Activated CD4-positive, alpha-beta T cell treated with anti-CD3 and anti-CD28 coated beads, Interleukin-2, amount 50 U/mL, for 24 hours (primary cell): ENCODE results near the gene OR2A2.

Source experiments
- DNase-seq, 2 donors: peaks; one replicate each; pipeline ENCODE4 v3.0.0-alpha.2; 2020; ENCODE audit warnings: low read depth in 1 of 2, low spot score in 1 of 2

Gene OR2A2

DNA sequence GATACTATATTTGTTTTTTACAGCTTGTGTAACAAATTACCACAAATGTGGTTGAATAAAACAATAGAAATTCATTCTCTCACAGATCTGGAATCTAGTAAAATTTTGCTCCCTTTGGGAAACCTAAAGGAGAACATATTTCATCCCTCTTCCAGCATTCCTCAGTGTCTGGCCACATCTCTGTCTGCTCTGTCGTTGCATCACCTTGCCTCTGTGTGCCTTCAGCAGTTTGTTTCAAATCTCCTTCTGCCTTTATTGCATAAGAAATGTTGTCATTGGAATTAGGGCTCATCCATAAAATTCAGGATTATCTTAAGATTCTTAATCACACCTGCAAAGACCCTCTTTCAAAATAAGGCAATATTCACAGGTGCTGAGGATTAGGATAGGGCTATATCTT lies 28.1 kb downstream of the OR2A2 start:
- DNase-seq = no peak

DNA sequence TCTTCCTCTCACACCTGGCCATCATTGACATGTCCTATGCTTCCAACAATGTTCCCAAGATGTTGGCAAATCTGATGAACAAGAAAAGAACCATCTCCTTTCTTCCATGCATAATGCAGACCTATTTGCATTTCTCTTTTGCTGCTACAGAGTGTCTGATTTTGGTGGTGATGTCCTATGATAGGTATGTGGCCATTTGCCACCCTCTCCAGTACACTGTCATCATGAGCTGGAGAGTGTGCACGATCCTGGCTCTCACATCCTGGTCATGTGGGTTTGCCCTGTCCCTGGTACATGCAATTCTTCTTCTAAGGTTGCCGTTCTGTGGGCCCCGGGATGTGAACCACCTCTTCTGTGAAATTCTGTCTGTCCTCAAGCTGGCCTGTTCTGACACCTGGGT lies 32.8 kb downstream of the OR2A2 start:
- no peak for DNase-seq

DNA sequence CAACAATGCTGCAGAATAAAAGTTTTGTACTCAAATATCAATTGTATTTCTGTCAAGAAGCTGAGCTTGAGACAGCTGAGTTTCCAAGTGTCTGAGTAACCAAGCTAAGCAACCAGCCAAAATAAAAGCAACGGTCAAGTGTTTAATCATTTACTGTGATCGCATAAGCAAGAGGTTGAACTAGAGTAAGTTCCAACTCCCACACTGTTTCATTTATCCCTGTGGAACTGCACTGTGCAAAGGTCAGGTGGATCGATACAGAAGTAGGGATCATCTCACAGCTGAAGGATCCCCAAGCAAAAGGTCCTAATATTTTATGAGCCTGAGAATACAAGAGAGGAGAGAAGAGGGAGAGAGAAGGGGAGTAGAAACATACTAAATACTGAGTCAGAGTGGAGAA lies 35.0 kb downstream of the OR2A2 start:
- no peak for DNase-seq

DNA sequence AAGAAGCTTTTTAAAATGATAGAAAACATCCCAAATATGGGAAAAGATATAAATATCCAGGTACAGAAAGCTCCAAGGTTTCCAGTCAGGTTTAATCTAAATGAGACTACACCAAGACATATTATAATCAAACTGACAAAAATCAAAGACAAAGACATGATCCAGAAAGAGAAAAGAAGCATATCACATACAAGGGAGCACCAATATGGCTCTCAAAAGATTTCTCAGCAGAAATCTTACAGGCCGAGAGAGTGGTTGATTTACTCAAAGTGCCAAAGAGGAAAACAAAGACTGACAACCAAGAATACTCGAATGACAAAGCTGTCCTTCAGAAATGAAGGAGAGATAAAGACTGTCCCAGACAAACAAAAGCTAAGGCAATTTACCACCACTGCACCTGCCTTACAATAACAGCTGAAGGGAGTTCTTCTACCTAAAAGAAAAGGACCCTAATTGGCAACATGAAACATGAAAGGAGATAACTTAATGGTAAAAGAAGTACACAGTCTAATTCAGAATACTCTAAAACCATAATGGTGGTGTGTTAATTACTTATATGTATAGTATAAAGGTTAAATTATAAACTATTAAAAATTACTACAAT lies 38.9 kb downstream of the OR2A2 start:
- no peak for DNase-seq

DNA sequence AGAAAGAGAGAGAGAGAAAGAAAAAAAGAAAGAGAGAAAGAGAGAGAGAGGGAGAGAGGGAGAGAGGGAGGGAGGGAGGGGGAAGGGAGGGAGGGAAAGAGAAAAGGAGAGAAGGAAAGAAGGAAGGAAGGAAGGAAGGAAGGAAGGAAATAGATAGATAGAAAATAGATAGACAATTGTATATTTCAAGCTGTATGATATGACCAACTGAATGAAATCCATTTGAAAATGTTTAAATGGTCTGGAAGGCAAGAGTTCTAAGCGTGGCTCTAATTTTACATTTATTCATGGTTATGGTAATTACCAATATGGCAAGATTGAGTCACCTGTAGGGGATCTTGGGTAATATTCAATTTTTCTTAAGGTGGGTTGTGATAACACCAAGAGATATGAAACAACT lies 49.5 kb downstream of the OR2A2 start:
- DNase-seq = no peak
